GM18508 (cell line): ENCODE results near the gene LARGE2.

Experiments
- ATAC-seq: cut with Tn5 transposase; IDR thresholded peaks from one replicate; pipeline ENCODE4 v1.9.1; 2021; ENCODE audit warnings: moderate number of reproducible peaks; ENCODE audit not compliant: insufficient read depth, unreplicated experiment

LARGE2 gene

DNA sequence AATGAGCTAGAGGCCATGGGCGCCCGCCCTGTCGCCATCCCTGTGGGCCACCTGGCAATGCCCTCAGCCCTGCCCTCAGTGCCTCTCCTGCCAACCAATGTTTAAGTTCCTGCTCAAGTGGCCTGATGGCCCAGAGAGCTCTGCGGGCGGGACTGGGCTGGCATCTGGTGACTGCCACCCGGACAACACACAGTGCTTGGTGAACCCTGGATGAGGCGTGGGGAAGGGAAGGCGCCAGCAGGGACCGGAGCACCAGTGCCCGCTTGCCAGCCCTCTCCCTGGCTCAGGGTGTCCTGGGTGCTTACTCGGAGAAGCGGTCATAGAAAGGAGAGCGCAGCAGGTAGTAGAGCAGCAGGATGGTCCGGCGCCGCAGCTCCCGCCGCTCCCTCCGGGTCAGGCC is 8.9 kb upstream of the LARGE2 start:
- no peak for ATAC-seq

GRCh38 chr11:45913942-45914635 is 8.4 kb upstream of the LARGE2 start:
- no peak for ATAC-seq

DNA sequence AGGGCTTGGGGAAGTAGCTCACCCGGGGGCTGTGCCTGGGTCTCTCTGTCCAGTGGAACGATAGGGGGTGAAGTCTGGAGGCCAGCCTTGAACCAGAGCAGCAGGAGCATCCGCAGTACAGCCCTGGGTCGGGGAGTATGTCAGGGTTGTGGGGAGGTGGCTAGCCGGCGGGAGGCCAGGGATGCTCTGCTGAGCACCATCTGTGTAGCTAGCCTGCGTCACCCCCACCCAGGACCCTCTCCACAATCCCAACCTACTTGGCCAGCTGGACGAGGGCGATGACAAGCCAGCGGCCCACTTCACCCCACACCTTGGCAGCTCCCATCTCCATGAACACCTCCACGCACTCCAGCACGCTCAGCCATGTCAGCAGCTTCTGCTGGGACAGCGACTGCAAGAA is 7.0 kb upstream of the LARGE2 start:
- no peak for ATAC-seq

- no peak for ATAC-seq
Observed at GRCh38 chr11:45917286-45917622, 5.2 kb upstream of the LARGE2 start.

- peak; percentile 81 for ATAC-seq
Observed at GRCh38 chr11:45917623-45918330, 4.7 kb upstream of the LARGE2 start, which contains the start of gene PEX16. PEX16 (minus strand) TSS chr11:45917877; CDS start chr11:45917811, 66 bp downstream.

GRCh38 chr11:45918331-45918941 is 4.0 kb upstream of the LARGE2 start:
- no peak for ATAC-seq

DNA sequence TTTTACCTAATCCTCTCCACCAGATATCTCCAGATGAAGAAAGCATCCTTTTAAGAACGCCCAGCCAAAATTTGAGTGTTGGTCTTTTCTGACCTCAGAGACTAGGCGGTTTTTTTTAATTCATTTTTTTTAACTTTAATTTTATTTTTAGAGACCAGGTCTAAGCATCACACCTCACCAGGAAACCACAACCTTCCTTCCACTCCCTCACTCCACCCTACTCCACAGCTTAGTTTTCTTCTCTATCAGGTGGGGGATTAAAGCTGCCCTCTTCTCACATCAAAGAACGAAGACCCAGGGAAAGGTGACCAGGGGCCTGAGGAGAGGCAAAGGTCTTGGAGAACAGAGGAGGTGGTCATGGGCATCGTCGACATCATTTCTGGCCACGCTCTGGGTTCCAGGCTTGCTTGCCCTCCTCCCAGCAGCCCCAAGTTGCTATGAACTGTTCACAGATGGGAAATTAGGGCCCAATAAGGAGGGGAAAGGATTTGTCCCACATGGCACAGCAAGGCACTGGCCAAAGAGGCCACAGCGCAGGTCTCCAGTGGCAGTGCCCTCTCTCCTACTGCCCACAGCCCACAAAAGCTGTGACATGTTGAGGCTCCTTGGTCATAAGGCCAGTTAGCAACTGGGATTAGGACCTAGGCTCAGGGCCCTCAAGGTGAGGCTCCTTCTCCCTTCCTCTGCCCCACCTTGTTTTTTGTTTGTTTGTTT is 3.3 kb upstream of the LARGE2 start:
- no peak for ATAC-seq

DNA sequence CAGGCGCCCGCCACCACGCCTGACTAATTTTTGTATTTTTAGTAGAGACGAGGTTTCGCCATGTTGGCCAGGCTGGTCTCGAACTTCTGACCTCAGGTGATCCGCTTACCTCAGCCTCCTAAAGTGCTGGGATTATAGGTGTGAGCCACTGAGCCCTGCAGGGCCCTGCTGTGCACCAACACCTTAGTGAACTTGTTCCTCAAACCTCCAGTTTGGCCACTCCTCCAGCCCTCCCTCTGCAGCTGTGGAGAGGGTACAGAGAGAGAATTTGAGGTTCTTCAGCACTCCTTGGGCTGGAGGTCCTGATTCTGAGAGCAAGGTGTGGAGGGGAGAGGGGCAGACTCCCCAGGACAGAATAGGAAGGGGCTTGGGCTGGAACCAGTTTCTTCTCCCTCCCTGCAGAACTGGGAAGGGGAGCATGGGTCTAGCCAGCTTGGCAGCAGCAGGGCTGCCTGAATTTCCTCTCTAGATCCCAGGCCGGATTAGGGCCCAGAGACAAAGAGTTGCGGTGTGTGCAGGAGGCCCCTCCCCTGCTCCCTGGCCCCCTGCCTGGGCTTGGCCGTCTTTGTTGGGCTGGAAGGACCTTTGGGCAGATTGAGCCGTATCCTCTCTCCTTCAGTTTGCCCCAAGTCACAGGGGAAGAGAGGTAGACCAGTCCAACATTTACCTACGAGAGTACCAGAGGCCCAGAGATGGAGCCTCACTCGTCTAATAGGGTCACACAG is 2.5 kb upstream of the LARGE2 start:
- no peak for ATAC-seq

DNA sequence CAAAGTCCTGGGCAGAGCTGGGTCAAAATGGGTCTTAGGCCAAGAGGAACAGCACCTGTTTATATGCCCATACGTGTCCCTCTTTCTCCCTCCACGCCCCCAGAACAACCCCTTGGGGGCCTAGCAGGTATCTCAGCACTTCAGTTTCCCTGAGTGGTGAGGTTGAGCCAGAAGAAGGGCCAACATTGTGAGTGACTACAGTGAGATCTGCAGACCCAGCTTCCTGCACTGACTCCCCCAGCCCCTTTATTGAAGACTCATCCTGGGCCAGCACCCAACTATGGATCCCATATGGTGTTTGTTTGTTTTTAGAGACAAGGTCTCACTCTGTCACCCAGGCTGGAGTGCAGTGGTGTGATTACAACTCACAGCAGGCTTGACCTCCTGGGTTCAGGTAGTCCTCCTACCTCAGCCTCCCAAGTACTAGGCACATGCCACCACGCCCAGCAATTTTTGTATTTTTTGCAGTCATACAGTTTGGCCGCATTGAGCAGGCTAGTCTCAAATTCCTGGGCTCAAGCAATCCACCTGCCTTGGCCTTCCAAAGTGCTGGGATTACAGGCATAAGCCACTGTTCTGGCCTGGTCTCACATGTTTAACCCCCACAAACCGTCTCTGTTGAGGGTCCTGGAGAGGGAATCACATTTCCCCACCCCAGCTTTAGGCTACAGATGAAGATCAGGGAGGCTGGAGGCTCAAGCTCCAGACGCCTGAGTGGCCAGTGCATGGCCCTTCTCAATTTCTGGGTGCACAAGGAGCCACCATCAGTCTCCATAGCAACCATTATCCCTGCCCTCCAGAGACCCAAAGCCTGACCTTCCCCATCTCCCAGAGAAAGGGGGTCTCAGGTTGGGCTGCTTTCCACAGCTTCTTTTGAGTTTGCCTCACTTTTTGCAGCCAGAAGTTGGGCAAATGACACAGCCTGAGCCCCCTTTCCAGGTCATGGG is 1.7 kb upstream of the LARGE2 start:
- ATAC-seq = no peak

- no peak for ATAC-seq
Observed at GRCh38 chr11:45921561-45922424, 663 bp upstream of the LARGE2 start.

DNA sequence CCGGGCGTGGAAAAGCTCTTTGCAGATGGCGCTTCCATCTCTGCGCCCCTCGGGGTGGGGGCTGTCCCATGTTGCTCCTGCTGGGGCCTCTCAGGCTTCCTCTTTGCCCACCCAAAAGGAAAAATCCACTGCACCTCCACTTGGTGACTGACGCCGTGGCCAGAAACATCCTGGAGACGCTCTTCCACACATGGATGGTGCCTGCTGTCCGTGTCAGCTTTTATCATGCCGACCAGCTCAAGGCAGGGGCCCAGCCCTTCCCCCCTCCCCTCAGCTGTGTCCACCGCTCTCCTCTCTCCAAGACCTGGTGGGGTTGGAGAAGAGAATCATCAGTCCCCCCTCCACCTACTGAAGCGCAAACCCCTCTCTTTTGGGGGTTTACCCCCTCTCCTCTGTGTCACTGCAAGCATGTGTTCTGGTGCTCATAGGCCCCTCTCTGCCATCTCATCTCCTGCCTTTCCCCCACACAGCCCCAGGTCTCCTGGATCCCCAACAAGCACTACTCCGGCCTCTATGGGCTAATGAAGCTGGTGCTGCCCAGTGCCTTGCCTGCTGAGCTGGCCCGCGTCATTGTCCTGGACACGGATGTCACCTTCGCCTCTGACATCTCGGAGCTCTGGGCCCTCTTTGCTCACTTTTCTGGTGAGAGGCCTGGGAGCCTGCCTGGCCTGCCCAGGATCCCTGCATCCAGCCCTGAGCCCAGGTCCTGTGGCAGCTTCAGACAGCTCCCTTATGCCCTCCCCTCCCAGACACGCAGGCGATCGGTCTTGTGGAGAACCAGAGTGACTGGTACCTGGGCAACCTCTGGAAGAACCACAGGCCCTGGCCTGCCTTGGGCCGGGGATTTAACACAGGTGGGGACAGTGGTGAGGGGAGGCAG is 1.8 kb downstream of the LARGE2 start:
- ATAC-seq = no peak

- no peak for ATAC-seq
Observed at GRCh38 chr11:45924927-45925326, 2.5 kb downstream of the LARGE2 start.

GRCh38 chr11:45925550-45925949 is 3.1 kb downstream of the LARGE2 start:
- ATAC-seq = no peak

DNA sequence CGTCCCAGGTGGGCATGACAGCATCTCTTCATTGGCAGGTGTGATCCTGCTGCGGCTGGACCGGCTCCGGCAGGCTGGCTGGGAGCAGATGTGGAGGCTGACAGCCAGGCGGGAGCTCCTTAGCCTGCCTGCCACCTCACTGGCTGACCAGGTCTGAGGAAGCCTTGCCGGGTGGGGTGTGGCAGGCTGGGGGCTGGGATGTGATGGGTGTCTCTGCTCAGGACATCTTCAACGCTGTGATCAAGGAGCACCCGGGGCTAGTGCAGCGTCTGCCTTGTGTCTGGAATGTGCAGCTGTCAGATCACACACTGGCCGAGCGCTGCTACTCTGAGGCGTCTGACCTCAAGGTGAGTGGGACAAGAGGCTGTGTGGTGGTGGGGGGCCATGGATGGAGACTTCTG is 3.5 kb downstream of the LARGE2 start:
- ATAC-seq = no peak

GRCh38 chr11:45926536-45927331 is 4.3 kb downstream of the LARGE2 start:
- no peak for ATAC-seq

DNA sequence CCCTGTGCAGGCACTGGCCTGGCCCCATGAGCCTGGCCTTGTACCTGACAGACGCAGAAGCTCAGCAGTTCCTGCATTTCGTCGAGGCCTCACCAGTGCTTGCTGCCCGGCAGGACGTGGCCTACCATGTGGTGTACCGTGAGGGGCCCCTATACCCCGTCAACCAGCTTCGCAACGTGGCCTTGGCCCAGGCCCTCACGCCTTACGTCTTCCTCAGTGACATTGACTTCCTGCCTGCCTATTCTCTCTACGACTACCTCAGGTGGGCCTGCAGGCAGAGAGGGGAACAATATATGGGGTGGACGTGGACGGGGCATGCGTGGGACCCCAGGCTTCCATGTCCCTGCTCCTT is 4.9 kb downstream of the LARGE2 start:
- ATAC-seq = no peak
